Measurements from ENCODE around the gene EFNB2.

EFNB2 gene

DNA sequence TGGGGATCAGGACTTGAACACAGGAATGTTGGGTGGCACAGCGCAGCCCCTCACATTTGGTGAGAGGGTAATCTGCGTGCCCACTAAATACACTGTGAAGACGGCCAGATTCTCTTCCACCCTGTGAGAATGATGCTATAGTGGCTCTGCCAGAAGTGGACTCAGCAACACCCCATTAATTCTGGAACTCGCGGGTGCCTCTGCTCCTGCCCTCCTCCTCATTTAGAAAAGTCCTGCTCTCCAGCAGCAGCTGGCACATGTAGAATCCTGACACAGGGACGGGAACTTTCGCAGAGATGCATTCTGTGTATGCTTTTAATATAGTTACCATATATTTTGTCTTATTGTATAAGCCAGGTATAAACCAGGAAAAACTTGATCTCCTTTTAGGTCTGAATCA, 57.3 kb downstream of the EFNB2 start:
- DNase-seq, result no peak

DNA sequence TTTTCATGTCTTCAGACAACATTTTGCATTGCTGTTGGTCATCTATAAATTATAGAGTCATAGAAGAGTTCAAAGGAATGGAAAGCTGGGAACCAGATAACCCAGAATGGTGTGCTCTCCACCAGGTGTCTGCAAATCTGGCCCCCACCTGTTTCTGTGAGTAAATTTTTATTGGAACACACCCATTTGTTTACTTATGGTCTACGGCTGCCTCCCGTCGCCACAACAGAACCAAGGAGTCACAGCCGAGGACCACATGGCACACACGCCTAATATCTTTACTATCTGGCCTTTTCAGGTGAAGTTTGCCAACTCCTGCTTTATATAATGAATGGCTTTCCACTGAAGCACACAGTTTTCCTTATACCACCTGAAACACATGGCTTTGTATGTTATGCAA, 58.2 kb downstream of the EFNB2 start:
- no peak for DNase-seq

DNA sequence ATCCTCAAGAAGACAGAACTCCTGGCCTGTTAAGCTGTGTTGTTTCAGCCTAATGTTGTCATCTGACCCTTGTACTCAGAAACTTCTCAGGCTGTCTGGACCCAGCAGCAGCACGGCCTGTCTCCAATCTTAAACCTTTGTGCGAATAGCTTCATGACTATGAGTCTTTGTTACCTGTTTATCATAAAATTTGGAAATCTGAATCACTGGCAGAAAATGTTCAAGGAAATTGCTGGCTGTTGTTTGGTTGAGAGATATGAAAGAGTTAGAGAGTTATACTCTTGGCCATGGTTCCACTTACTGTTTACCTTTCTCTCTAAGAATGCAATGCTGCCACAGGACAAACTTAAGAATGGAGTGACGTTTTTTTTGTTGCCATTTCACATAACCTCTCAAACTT, 59.6 kb downstream of the EFNB2 start:
- no peak for DNase-seq

DNA sequence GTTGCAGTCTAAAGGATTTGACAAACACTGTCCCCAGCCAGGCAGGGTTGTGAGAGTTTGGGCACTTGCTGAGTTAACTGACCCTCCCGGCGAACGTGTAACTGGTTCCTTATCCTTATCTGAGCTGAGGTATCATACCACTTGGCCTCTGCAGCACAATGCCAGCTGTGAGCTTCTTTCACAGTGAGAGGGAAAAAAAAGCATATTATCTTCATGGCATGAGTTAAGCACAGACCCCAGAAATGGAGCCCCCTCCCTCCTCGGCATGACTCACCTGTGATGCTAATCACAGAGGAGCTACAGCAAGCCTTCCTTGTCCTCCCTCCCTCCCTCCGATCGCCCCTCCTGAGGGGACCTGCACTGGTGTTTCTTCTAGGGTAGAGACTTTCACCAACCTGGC, 60.5 kb downstream of the EFNB2 start:
- no peak for DNase-seq

DNA sequence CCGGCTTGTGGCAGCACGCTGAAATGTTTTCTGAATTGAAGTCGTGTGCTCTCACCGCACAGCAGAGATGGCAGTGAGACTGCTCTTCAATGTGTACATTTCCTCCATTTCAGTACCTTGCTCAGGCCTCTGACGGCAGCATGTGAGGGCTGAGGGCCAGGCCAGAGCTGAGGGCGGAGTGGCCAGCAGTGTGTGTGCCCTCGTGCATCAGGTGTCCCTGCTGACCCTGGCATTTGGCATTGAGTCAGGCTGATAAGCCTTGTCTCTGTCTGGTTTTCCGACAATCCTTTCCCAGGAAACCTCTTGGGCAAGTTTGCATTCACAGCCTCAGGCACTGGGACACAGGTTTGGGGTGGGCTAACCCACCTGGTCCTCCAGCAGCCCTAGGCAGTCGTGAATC, 62.3 kb downstream of the EFNB2 start:
- no peak for DNase-seq

DNA sequence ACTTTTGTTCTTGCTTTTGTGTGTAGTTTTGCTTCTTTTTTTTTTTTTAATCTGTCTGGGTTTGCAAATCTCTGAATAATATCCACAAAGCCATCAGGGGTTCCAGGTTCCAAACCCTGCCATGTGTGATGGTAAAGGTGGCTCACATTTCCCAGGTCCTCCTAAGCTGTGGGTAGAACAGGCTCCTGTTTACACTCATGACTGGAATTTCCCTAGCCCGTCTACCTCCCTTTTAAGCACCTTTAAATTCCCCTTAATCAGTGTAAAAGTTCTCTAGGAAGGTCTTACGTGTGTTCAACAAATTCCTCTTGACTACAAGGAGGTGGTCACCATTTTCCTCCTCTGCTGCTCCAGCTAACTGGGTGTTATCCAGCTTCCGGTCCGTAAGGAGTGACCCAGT, 62.8 kb downstream of the EFNB2 start:
- DNase-seq, result no peak

DNA sequence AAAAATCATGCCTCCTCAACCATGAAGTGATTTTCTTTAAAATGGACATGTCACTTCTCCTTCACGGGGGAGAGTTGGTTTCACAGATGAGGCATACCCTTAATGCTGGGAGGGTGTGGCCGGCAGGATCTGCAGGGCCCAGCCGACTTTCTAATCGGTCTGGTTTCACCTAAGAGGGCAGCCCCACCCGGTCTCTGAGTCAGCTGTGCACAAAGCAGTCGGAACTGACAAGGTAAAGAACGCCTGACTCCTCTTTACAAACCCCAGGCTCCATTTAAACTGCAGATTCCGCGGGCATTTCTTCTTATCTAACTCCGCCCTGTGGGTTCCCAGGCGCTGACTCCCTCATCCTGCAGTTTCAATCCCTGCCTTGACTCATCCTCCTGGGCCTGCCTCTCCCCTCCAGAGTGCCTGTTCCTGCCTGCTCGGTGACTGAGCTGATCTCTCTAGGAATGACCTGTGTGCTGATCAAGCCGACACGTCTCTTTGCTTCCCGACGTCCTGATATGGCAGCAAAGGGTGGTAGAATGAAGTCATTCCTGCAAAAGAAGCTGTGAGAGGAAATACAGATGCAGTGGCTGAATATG, 63.4 kb downstream of the EFNB2 start:
- DNase-seq, result no peak

DNA sequence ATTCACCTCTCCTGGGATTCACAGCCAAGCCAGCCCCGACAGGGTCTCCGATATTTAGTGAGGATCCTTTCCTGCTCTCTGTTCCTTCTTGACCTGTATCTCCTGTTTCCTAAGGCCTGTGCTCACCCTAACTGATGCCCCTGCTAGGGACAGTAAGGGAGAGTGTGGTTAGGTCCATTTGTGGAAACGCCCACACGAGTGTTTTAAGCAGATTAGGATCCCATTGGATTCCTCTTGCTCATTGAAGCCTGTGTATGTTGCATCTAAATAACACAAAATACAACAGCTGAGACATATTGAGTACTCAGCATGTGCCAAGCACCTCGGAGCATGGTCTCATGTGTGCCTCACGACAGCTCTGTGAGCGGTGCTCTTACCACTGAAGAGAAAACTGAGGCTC, 64.9 kb downstream of the EFNB2 start:
- no peak for DNase-seq

DNA sequence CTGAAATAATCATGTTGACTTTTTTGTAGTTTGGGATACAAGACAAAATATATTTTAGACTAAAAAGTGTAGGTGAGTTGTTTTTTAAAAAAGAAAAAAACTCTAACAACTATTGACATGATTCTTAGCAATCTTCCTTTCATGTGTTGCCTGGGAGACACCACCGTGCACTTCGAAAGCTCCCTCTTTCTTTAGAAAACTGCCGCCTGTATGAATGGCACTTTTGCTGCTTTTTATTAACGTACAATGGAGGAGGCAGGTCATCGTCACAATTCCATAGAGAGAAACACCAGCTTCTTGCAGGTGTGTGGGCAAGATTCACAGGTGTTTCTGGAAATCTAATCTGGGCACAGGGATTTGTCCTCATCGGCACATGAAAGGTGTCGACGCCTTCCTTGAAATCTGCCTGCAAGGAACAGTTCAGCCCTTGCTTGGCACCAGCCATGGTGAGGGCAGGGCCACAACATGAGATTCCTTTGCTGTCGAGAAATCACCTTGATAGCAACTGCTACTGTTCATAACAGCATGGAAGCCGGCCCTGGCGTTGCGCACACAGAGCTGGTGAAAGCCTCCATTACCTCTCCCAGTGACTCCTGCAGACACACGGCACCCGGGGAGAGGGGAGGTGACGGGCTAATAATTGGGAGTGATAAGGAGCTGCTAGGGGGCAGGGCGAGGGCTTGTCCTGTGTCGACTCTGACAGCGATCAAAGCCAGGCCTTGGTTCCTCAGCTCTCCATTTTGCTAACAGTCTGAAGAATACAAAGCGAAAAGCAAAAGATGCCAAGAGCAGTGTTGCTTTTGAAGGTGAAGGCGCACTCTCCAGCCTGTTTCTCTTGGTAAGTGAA, 66.5 kb downstream of the EFNB2 start:
- DNase-seq, result no peak

DNA sequence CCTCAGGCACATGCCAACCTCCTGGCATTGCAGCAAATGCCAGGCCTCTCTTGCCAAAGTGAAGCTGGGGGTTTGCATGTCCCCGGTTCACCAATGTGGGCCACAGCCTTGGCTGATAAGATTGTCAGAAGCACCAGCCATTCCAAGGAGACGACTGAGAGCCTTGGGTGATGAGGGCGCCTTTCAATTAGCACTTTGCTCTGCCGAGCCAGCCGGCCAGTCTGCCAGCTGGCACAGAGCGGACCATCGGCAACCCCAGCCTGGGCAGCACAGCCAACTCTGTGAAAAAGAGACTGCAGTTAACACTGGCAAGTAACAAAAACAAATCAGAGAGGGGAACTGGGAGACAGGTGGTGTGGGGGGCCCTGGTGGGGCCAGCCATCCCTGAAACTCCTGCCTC, 67.3 kb downstream of the EFNB2 start:
- DNase-seq, result no peak

DNA sequence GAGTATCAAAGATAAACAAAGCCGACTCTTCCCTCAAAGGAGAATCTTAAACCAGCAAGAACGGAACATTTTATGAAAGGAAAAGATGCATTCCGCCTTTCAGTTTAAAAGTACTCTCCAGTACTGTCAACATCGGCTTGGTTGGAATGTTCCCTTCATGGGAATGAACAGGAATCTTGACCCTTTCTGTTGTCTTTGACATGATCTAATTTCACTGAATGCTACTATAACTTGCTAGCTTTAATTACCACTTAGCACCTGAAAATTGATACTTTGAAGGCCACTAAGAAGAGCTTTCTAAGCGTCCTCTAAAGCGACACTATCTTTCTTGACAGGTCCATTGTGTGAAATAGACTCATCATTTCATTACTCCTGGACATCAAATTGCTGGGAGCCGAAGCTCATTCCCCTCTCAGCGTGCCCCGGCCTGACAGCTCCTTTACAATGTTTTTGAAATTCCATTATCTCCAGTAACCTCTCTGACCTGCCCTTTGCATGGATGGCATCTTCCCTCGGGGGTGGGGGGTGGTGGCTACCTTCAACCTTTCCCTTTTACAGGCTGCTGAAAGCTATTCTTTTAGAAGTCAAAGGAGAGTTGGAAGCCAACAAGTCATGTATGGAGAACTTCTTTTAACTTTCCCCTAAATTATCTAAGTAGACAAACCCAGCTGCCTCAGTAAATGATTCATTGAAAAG, 67.9 kb downstream of the EFNB2 start:
- no peak for DNase-seq

DNA sequence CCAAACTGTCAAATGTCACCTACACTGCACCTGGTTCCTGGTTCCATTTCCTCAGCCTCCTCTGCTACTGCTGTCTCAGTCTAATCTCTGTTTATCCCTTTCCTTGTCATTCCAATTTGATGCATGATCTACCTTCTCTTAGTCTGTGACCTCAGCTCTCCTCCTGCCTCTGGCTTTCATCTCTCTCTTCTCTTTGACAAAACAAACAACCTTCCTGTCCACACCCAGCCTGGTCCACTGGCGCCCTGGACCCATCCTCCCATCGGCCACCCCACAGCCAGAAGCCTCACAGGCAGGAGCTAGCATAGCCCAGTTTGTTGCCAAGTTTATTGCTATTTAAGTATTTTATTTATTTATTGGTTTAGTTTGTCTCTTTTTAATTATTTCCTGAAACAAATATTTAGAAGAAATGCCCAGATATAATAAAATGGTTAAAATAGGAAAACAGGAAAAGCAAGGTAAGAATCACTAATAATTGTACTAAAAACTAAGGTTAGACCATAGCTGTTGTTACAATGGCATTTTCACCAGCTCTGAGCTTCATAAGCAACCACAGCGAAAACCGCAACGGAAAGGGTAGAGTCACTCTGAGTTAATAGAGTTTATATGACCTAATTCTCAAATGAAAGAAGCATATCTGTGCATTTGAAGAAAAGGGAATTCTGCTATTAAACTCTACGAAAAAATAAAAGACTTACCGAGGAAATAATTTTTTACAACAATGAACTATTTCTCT, 68.6 kb downstream of the EFNB2 start:
- DNase-seq, result no peak

DNA sequence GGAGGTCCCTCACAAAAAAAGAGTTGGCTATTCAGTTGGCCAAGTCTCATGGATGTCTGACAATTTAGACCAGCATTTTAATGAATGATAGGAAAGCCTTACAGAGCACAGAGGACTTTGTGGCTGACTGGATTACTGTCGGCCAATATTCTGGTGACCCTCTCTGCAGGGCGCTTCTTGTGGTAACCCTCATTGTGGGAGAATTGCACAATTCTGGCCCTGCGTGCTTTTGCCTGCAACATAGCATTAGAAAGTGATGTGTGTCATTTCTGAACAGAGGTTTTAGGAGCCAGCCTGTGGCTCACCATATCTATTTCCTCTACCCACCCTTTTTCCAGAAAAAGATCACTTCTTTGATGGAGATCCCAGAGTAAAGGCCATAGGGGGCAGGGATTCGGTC, 71.4 kb downstream of the EFNB2 start:
- DNase-seq, result no peak

DNA sequence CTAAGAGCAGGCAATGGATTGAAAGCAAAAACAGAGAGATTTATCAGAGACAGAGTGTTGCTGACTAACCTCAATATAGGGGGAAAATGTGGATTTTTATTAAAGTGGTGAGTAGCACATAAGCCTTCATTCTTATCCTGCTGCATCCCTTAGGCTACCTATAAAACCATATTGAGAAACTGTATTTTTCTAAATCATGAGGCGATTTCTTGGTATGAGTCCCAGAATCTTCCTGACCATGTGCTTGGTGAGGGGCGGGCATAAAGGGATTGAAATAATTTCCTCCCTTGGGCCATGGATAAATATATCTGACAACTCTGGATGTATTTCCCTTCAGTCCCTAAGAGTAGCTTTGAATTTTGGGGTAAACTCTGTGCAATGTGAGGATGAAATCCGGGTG, 72.8 kb downstream of the EFNB2 start:
- DNase-seq, result no peak

DNA sequence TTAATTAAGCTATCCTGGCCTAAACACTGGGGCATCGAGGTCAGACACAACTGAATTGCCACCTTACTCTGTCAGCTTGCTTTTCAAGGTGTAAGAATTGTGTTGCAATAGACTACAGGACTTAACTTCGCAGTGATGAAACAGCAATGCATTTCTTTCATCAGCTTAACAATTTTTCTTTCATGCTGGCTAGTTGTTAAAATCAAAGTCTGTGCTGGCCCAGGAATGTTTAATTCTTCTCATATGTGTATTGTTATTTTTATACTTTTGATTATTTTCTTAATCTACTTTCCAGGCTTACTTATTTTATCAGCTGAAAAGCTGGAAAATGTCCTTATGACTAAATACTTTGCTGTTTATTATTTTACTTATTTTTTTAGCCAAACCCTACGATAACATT, 79.7 kb downstream of the EFNB2 start:
- DNase-seq, result no peak

DNA sequence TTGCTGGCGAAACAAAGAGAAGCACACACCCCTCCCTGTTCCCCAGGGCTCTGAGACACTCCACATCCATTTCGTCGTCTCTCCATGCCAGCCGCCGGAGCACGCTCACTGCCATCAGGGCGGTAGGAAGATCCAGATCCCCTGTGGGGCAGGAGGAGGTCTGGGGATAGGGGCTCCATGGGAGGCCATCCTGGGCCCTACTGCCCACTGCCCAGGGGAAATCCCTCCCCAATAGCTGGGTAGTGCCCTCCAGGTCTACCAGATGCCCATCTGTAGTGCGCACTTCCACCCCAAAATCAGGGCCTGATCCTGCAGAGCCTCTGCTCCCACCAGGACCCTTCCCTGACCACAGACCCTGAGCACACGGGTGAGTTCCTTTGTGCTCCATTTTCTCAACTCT, 80.3 kb downstream of the EFNB2 start:
- DNase-seq, result no peak

DNA sequence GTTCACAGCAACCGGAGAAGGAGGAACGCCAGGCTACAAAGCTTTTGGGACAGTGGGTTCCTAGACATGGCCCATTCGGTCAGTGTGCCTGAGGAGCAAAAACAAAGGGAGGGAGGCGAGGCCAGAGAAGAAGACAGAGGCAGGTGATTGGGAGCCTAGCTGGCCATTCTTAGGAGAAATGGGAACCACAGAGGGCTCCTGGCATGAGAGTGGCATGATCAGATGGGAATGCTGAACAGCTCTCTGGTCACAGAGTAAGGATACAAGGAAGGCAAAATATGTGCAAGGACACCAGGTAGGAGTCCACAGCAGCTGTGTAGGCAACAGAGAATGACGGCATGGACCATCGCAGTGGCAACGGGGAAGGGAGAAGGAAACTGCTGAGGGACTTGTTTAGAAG, 82.4 kb downstream of the EFNB2 start:
- DNase-seq, result no peak

DNA sequence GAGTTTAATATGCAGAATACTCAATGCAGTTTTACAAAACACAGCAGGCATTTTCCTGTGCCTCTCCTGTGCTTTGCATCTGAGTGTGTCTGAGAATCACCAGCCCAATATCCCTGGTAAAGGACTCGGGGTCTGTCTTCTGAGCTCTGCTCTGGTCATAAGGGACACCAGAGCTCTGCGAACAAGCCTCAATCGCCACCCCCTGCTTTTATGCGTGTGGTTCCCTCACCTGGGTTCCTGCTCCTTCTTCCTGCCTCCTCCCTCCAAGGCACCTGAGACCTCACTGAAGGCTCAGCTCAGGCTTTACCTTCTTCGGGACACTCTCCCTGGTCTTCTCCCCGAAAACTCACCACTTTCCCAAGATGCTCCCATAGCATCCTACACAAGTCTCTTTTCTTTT, 84.5 kb downstream of the EFNB2 start:
- DNase-seq, result no peak

DNA sequence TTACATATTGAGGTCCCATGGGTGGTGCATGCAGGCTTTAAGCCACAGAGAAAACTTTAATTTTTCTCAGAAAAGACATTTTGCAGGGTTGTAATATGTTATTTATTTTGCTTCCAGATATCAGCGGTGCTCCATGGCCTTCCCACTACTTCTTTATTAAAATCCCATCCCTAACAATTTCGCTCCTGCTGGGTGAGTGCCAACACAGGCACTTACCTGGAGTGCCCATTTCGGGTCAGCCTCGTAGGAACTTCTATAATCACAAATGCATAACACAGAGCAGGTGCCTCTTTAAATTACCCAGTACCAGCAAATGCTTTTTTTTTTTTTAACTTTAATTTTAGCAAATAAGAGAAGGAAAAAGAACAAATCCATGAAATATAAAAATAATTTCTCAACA, 86.4 kb downstream of the EFNB2 start:
- DNase-seq, result no peak

DNA sequence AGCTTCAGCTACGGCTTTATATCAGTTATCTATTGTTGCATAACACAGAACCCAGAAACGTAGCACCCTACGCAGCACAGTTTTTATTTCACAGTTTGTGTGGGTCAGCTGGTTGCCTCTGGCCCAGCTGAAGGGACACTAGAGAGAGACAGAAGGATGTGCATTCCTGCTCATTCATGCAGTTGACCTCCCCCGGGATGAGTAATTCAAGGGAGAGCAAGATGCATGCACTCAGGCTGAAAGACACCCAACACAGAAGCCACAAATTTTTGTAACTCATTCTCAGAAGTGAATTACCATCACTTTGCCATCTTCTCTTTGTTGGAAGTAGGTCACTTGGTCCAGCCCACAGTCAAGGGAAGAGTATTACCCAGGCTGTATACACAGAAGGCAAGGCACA, 89.5 kb downstream of the EFNB2 start:
- no peak for DNase-seq

DNA sequence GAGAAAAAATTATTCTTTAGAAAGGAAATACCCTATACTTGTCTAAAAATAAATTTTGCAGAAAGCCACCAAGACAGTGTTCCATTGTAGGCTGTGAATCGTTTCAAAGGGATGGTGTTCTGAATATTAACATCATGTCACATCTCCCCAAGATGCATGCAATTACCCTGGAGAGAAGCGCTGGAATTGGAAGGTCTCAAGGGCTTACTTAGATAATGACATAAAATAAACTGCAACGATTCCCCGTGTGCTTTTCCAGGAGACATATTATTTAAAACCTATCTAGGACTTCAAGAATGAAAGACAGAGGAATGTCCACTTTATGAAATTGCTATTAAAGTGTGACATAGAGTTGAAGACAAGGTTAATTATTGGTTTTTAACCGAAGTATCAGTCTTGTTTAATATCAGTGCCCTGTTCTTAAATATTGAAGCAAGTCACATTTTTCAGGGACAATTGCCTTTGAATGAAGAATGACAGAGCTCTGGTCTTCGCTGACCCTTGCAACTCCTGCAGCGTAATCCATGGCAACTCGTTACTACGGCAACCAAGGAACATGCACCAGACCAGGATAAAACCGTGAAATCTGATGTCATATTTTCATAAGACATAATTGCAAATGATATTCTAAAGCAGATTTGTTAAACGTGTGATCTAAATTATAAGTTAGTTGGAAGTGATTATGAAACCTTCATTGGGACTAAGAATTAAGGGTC, 91.7 kb downstream of the EFNB2 start:
- no peak for DNase-seq

DNA sequence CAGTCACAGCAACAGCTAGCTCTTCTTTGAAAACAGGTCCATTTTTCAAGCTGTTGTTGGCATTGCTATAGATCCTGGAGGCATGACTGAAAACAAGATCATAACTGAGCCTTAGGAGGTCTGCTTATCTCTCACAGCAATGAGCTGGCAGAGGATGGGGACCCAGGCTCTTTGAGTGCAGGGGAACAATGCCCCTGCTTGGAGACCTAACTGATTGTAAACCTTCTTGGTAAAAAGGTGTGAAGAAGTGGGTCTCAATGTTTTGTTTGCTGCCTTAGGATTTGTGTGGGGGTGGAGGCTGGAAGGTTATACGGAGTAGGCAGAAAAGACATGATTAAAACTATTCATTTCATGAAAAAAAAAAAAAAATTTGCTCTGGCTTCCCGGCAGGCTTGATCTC, 94.6 kb downstream of the EFNB2 start:
- no peak for DNase-seq
